D341Med (cell line): ENCODE data around the gene GLG1.
"Not testable (repeated sequence)": the region's sequence is repeated elsewhere in the genome, so short reads cannot be mapped to it uniquely, and the experiment has no call there.

Experiments used
- DNase-seq: peaks from one replicate; pipeline ENCODE4 v3.0.0; 2012; ENCODE audit warnings: low spot score

The GLG1 gene

GRCh38 chr16:74574146-74574545, 32.8 kb downstream of the GLG1 start:
- no peak for DNase-seq

- DNase-seq, result no peak
Measured at GRCh38 chr16:74573622-74574021, 33.3 kb downstream of the GLG1 start.

GRCh38 chr16:74570412-74571301, 36.3 kb downstream of the GLG1 start:
- no peak for DNase-seq

- no peak for DNase-seq
Measured at GRCh38 chr16:74568961-74569631, 37.8 kb downstream of the GLG1 start.

GRCh38 chr16:74567901-74568300, 39.0 kb downstream of the GLG1 start:
- no peak for DNase-seq

- DNase-seq, result no peak
Measured at GRCh38 chr16:74565378-74565777, 41.5 kb downstream of the GLG1 start.

- no peak for DNase-seq
Measured at GRCh38 chr16:74564451-74564984, 42.4 kb downstream of the GLG1 start.

GRCh38 chr16:74563828-74564263, 43.1 kb downstream of the GLG1 start:
- DNase-seq, result no peak

GRCh38 chr16:74562117-74562516, 44.8 kb downstream of the GLG1 start:
- DNase-seq, result no peak

- no peak for DNase-seq
Measured at GRCh38 chr16:74561626-74562025, 45.3 kb downstream of the GLG1 start.

- peak; percentile 51 for DNase-seq
Measured at GRCh38 chr16:74560912-74561311, 46.0 kb downstream of the GLG1 start.

GRCh38 chr16:74558873-74559272, 48.0 kb downstream of the GLG1 start:
- no peak for DNase-seq

GRCh38 chr16:74557275-74557674, 49.6 kb downstream of the GLG1 start:
- no peak for DNase-seq

GRCh38 chr16:74556375-74556922, 50.5 kb downstream of the GLG1 start:
- DNase-seq, result no peak

GRCh38 chr16:74552357-74552756, 54.6 kb downstream of the GLG1 start:
- DNase-seq, result not testable (repeated sequence)

- not testable (repeated sequence) for DNase-seq
Measured at GRCh38 chr16:74550227-74551019, 56.5 kb downstream of the GLG1 start.

- DNase-seq, result not testable (repeated sequence)
Measured at GRCh38 chr16:74546112-74546511, 60.8 kb downstream of the GLG1 start.

GRCh38 chr16:74542911-74543578, 63.9 kb downstream of the GLG1 start:
- not testable (repeated sequence) for DNase-seq

- not testable (repeated sequence) for DNase-seq
Measured at GRCh38 chr16:74540663-74541062, 66.3 kb downstream of the GLG1 start.

GRCh38 chr16:74538801-74539200, 68.1 kb downstream of the GLG1 start:
- not testable (repeated sequence) for DNase-seq

- not testable (repeated sequence) for DNase-seq
Measured at GRCh38 chr16:74537746-74538145, 69.2 kb downstream of the GLG1 start.
